Mammary epithelial cell (primary cell): Measurements from ENCODE around the gene PDZK1IP1.

Source experiments
- CTCF ChIP-seq, 2 donors: IDR thresholded peaks in 1 of 2; conservative IDR thresholded peaks in 1 of 2; 2 replicates each; pipeline ENCODE4 v1.5.1; 2011 to 2012; ENCODE audit warnings: inconsistent platforms in 2 of 2, low read length in 2 of 2, mild to moderate bottlenecking in 2 of 2, control low read depth in 1 of 2, low read depth in 1 of 2; ENCODE audit not compliant: insufficient read depth in 1 of 2; ENCODE audit errors: extremely low read depth in 1 of 2
- EZH2 ChIP-seq: IDR thresholded peaks from 2 replicates; pipeline ENCODE4 v1.6.1; 2012; ENCODE audit warnings: low read length, inconsistent platforms, borderline replicate concordance

GRCh38 chr1:47189844-47190508 lies at the start of gene PDZK1IP1:
- TF ChIP-seq CTCF (conservative IDR thresholded peaks at IDR 0.05 in 1 of 2, IDR thresholded peaks at IDR 0.05 in 1 of 2; ENCODE audit: extremely low read depth in 1 of 2, insufficient read depth in 1 of 2, low read depth in 1 of 2, low read length in 2 of 2): no peak
- no peak for TF ChIP-seq EZH2
